H1 (cell line): Measurements from ENCODE around the gene SLC45A1. TPM values are rescaled to one million over a fixed set of nuclear protein-coding genes. Genes with fewer than 3 reads are reported as not detected.

Source experiments
- CHD7 ChIP-seq: fragments of 300-600 bp; sonication (generic); IDR thresholded peaks from 2 replicates; pipeline ENCODE4 v1.7.1; 2012; ENCODE audit warnings: low read length, moderate library complexity, mild to moderate bottlenecking, inconsistent platforms; ENCODE audit not compliant: insufficient replicate concordance
- FOSL1 ChIP-seq: IDR thresholded peaks from 2 replicates; pipeline ENCODE4 v1.6.1; 2011; ENCODE audit warnings: mild to moderate bottlenecking, low read depth, low read length, moderate library complexity; ENCODE audit not compliant: insufficient read depth
- polyA plus RNA-seq, 7 experiments: library from polyadenylated mRNA; depleted of rRNA in 3 of 7; stranded (reverse) in 5 of 7; unstranded in 2 of 7; fragments of >200 nt in 5 of 7; fragments of 200-250 nt in 2 of 7; gene quantifications; 1 replicate in 5 of 7; 2 replicates in 1 of 7; 4 replicates in 1 of 7; pipeline versions ENCODE4 v1.2.1 to v1.2.3, GENCODE V29; 2011 to 2013; ENCODE audit warnings: missing spikeins in 2 of 7, mixed read lengths in 2 of 7
- total RNA-seq: library from RNA; stranded (reverse); fragmentation: NEBNext Ultra II Directional; extraction: Animal tissue kit (Norgen Biotek cat#: 25700); gene quantifications from 2 replicates; pipeline ENCODE4 v1.2.1, GENCODE V29; 2021

Gene SLC45A1
- total and polyA plus RNA-seq, 2 of the 8 experiments (the other 6 are each of a cell fraction or from before 2014, with no cell fraction given): 1.0 to 1.7 TPM

GRCh38 chr1:8326265-8326664 lies 8.4 kb downstream of the SLC45A1 start (continued):
- no peak for TF ChIP-seq CHD7
- no peak for TF ChIP-seq FOSL1
